Measurements from ENCODE around the gene KCNJ10.

KCNJ10 gene

DNA sequence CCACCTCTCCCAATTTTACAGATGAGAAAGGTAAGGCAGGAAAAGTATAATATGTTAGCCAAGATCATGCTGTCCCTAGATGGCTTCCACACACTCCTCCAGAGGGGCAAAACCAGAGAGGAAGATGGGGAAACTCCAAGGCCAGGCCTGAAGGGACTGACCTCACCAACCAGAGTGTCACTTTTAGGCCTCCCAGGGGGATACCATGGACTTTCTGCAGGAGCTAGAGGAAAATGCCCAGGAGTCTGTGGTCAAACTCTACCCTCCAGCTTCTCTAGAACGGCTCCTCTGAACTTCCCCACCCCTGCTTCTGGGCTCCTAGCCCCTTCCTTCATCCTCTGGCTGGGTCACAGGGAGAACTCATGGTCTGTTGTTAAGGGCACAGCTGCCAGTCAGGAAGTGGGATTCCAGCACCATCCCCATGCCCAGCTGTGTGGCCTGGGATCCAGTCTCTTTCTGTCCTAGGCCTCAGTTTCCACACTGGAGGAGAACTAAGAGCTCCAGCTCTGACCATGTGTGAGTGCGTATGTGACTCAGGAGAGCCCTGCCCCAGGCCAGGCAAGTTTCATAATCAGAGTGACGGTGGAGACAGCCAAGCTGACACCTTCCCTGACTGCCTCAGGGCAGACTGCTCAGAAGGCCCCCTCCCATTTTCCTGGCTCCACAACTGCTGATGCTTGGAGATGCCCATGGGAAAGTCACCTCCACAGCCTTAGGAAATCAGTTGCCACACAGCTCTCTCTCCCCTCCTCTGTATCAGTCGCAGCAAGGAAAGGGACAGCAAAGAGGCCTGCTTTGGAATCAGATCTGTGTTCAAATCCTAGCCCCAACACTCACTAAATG is 26.5 kb upstream of the KCNJ10 start:
- Histone ChIP-seq H3K9ac (peak overlapping the region; percentile 12 to 92 (median 86); a peak in 19 of 22 replicates), H4K20me1 (peaks cover 0 to 61% (median 35%) of the 10 kb centered on the region in 11 experiments; a peak in 13 of 22 replicates), H3K9me3 (replicated peaks in 1 of 11) (no peaks in the 10 kb centered on the region), H3K4me1 (peaks cover 40 to 67% (median 63%) of the 10 kb centered on the region in 10 experiments), H3K36me3 (peaks cover 16 to 40% (median 32%) of the 10 kb centered on the region in 11 experiments; a peak in 21 of 22 replicates), H3K4me3 (peak overlapping the region in 4 of 10 experiments; percentile 74 to 88 (median 80); a peak in 4 of 20 replicates), H3K27ac (peak overlapping the region in 8 of 11 experiments; percentile 1 to 83 (median 22); a peak in 8 of 22 replicates), H3K4me2 (peak overlapping the region; percentile 93 to 100 (median 98)), H3K27me3 (no peaks in the 10 kb centered on the region)
- TF ChIP-seq Cebpa-rat (IDR thresholded peaks at IDR 0.05) = no peak

DNA sequence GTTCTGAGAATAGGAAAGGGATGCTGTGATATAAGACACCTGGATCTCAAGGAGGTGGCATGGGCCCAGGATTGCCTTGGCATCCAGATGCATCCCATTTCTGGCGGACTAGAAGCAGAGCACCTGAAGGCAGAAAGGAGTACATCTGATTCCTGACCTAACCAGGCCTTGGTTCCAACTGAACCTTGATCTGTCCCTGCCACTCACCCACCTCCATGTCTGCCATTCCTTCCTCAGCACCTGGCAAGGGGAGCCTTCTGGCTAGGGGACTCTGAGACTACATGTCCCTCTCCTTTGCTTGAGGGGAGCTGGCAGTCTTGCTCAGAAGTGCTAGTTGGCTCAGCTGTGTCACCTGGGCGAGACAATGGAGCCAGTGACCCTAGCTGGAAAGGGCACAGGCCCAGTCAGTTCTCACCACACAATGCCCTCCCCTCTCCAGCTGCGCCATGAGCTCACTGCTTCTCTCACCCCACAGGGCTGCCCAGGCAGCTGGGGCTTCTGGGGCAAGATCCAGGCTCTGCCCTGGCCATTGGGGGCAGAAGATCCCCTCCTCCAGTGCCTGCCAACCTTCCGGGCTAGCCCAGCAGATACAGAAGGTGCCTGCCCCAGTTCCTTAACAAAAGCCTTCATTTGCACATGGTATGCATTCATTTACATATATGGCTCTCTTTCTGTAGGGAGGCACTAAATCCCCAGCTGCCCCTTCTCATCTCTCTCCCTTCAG is 25.6 kb upstream of the KCNJ10 start:
- no peak overlapping the region for H3K9ac ChIP-seq
- peak overlapping the region in 1 of 11 experiments; percentile 1; a peak in 1 of 22 replicates for H3K27ac ChIP-seq
- H3K27me3 ChIP-seq = no peaks in the 10 kb centered on the region
- no peak overlapping the region for H3K4me3 ChIP-seq
- peak overlapping the region; percentile 93 to 100 (median 98); a peak in 20 of 22 replicates for H3K4me2 ChIP-seq
- H4K20me1 ChIP-seq = peaks cover 0 to 63% (median 35%) of the 10 kb centered on the region in 11 experiments; a peak in 13 of 22 replicates
- H3K36me3 ChIP-seq = peaks cover 18 to 50% (median 40%) of the 10 kb centered on the region in 11 experiments; a peak in 21 of 22 replicates
- no peaks in the 10 kb centered on the region for H3K9me3 ChIP-seq (replicated peaks in 1 of 11)
- no peak for TF ChIP-seq Cebpa-rat (IDR thresholded peaks at IDR 0.05)
- H3K4me1 ChIP-seq = peaks cover 34 to 61% (median 57%) of the 10 kb centered on the region in 10 experiments

DNA sequence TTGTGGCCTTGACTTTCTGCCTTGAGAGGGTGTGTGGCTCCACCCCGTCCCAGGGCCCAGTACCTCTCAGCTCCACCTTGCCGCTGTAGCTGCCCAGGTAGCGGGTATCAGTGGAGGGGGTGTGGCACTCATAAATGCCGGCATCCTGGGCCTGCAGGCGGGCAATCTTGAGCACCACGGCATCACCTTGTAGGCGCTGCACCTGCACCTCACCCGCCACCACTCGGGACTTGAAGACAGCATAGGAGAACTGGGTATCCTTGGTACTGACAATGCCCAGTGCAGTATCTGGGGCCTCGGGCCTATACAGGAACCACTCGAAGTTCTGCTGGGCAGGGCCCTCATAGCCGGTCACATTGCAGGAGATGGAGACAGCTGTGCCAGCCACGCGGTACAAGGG is 24.8 kb upstream of the KCNJ10 start:
- H3K4me1 ChIP-seq = peaks cover 34 to 60% (median 55%) of the 10 kb centered on the region in 10 experiments
- no peaks in the 10 kb centered on the region for H3K27me3 ChIP-seq
- H3K9ac ChIP-seq = no peak overlapping the region
- no peaks in the 10 kb centered on the region for H3K9me3 ChIP-seq (replicated peaks in 1 of 11)
- no peak overlapping the region for H3K4me3 ChIP-seq
- TF ChIP-seq Cebpa-rat (IDR thresholded peaks at IDR 0.05) = no peak
- H3K36me3 ChIP-seq = peaks cover 18 to 57% (median 43%) of the 10 kb centered on the region in 11 experiments; a peak in 21 of 22 replicates
- H4K20me1 ChIP-seq = peaks cover 0 to 67% (median 35%) of the 10 kb centered on the region in 11 experiments; a peak in 13 of 22 replicates
- H3K27ac ChIP-seq = no peak overlapping the region
- H3K4me2 ChIP-seq = peak overlapping the region in 7 of 11 experiments; percentile 17 to 97 (median 45); a peak in 11 of 22 replicates

DNA sequence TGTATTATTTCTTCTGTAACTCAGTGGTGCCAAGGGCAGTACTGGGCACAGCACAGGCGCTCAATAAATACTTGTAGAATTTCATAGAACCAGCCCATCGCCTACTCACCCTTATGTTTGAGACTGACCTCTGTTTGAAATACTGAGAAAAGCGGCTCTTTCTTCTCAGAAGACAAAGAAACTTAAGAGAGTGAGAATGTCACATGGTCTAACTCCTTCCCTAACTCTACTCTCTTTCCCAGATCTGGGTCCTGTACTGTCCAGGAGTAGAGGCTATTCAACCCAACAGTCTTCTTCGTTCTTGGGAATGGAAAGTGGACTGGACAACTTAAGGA is 24.3 kb upstream of the KCNJ10 start:
- no peaks in the 10 kb centered on the region for H3K27me3 ChIP-seq
- H3K27ac ChIP-seq = 0 out of 22 replicates have a peak overlapping the region, but pooled peaks of 1 of the 11 experiments have one; percentile 6
- peaks cover 0 to 72% (median 35%) of the 10 kb centered on the region in 11 experiments; a peak in 13 of 22 replicates for H4K20me1 ChIP-seq
- peak overlapping the region in 6 of 11 experiments; percentile 22 to 49 (median 38); a peak in 12 of 22 replicates for H3K4me2 ChIP-seq
- H3K4me1 ChIP-seq = peaks cover 28 to 55% (median 50%) of the 10 kb centered on the region in 10 experiments
- peaks cover 18 to 62% (median 43%) of the 10 kb centered on the region in 11 experiments; a peak in 21 of 22 replicates for H3K36me3 ChIP-seq
- TF ChIP-seq Cebpa-rat (IDR thresholded peaks at IDR 0.05) = no peak
- H3K4me3 ChIP-seq = no peak overlapping the region
- no peaks in the 10 kb centered on the region for H3K9me3 ChIP-seq (replicated peaks in 1 of 11)
- 0 out of 22 replicates have a peak overlapping the region, but pooled peaks of 1 of the 11 experiments have one; percentile 9 for H3K9ac ChIP-seq

DNA sequence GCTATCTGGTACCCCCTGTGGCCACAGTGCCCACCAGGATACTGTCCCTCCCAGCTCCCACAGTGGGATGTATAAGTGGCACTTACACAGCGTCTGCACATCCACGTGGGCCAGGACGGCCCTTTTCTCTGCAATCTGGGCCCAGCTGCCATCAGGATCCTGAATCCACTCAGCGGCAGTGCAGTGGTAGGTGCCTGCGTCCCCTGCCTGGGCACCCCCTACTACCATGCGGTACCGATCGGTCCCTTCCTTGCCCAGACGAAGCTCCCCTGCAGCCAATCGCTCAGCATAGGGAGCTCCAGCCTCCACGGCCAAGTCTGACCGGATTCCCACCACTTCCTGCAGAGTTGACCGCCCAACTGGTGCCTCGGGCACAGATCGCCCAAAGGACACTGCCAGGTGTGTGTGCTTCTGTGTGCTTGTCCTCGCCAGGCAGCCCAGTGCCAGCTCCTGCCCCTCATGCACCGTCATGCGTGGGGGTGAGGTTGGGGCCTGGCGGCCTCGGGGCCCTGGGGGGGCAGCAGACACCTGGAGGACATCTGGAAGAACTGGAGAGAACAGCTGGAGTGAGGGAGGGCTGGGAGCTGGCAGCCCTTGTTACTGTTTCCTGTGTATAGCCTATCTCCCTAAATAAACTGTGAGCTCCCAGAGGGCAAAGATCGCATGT is 23.8 kb upstream of the KCNJ10 start:
- Histone ChIP-seq H3K9ac (peak overlapping the region in 4 of 11 experiments; percentile 9 to 18 (median 14); a peak in 1 of 22 replicates), H3K36me3 (peaks cover 18 to 64% (median 46%) of the 10 kb centered on the region in 11 experiments; a peak in 21 of 22 replicates), H4K20me1 (peaks cover 0 to 72% (median 35%) of the 10 kb centered on the region in 11 experiments; a peak in 13 of 22 replicates), H3K4me1 (peaks cover 26 to 52% (median 48%) of the 10 kb centered on the region in 10 experiments), H3K4me3 (no peak overlapping the region), H3K27me3 (no peaks in the 10 kb centered on the region), H3K4me2 (peak overlapping the region in 6 of 11 experiments; percentile 22 to 49 (median 38); a peak in 12 of 22 replicates), H3K9me3 (replicated peaks in 1 of 11) (no peaks in the 10 kb centered on the region), H3K27ac (0 out of 22 replicates have a peak overlapping the region, but pooled peaks of 1 of the 11 experiments have one; percentile 6)
- TF ChIP-seq Cebpa-rat (IDR thresholded peaks at IDR 0.05) = no peak

DNA sequence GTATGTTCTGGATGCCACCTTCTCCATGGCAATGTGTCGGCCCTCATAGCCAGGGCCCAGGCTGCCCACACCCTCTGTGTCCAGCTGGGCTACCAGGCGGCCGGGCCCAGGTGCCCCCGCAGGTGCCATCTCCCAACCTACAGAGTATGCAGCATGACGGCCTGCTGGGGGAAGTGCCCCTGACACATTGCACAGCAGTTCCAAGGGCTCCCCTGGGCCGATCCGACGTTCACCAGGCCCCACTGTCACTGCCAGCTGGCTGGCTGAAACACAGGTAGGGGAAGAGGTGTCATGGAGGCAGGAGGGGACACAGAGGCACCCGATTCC is 23.1 kb upstream of the KCNJ10 start:
- no peak overlapping the region for H3K4me3 ChIP-seq
- no peaks in the 10 kb centered on the region for H3K9me3 ChIP-seq (replicated peaks in 1 of 11)
- no peaks in the 10 kb centered on the region for H3K27me3 ChIP-seq
- H3K36me3 ChIP-seq = peaks cover 18 to 72% (median 50%) of the 10 kb centered on the region in 11 experiments; a peak in 21 of 22 replicates
- peaks cover 26 to 51% (median 47%) of the 10 kb centered on the region in 10 experiments for H3K4me1 ChIP-seq
- H3K4me2 ChIP-seq = no peak overlapping the region
- no peak overlapping the region for H3K27ac ChIP-seq
- peaks cover 0 to 72% (median 35%) of the 10 kb centered on the region in 11 experiments; a peak in 13 of 22 replicates for H4K20me1 ChIP-seq
- 0 out of 22 replicates have a peak overlapping the region, but pooled peaks of 3 of the 11 experiments have one; percentile 10 to 18 (median 17) for H3K9ac ChIP-seq
- TF ChIP-seq Cebpa-rat (IDR thresholded peaks at IDR 0.05) = no peak

DNA sequence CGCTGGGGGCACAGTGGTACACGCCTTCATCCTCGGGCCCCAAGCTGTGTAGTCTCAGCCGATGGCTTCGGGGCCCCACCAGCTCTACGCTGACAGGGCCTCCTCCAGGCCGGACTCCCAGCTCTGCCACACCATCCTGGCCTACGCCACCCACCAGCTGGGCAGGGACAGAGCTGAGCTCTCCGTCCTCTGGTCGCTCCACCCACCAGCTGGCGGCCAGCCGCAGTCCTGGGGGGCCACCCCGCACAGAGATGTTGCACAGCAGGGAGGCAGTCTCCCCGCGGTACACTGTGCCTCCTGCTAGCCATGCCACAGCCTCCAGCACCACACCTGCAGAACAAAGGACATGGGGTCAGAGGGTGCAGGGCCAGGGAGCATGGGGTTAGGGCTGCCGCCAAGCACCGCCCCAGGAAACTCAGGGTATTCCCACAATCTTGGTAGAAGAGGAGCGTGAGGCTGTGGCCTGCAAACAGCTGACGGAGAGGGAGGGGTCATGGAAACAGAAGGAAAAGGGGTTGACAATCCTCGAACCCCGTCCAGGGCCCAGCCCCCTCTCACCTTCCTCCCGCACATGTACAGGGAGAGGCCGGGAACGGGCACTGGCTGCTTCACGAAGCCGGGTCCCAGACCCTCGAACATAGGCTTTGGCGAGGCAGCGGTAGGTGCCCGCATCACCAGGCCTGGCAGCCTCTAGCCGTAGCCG is 22.6 kb upstream of the KCNJ10 start:
- Histone ChIP-seq H3K27ac (no peak overlapping the region), H3K4me3 (no peak overlapping the region), H3K27me3 (no peaks in the 10 kb centered on the region), H3K36me3 (peaks cover 18 to 74% (median 50%) of the 10 kb centered on the region in 11 experiments; a peak in 21 of 22 replicates), H4K20me1 (peaks cover 0 to 70% (median 30%) of the 10 kb centered on the region in 11 experiments; a peak in 13 of 22 replicates), H3K4me2 (no peak overlapping the region), H3K4me1 (peaks cover 21 to 46% (median 41%) of the 10 kb centered on the region in 10 experiments), H3K9me3 (replicated peaks in 1 of 11) (no peaks in the 10 kb centered on the region), H3K9ac (0 out of 22 replicates have a peak overlapping the region, but pooled peaks of 1 of the 11 experiments have one; percentile 17)
- TF ChIP-seq Cebpa-rat (IDR thresholded peaks at IDR 0.05) = no peak
